ENCODE data around the gene RIPPLY1.

DNA sequence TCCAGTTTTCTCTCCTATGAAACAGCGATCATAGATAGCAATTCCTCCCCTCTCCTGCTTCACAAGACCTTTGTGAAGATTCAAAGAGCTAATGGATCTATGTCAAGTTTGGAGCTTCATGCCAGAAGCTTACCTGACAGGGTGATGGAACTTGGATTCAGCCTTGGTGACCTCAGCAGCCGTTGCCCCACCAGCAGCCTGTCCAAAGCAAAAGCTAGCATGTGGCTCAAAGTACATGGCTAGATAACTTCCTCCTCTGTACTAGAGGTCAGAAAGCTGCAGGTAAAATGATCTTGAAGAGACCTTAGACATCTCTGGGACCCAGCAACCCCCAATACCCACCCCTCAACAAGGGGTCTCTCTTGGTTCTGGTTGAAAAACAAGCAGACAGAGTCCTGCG, 1.8 kb downstream of the RIPPLY1 start:
- no peak for TF ChIP-seq POLR2AphosphoS5 (IDR thresholded peaks at IDR 0.05)
- no peak for TF ChIP-seq POLR2A (IDR thresholded peaks at IDR 0.05)
